IgD-negative memory B cell (primary cell): Measurements from ENCODE around the gene LNPEP. TPM values are rescaled to one million over a fixed set of nuclear protein-coding genes. Genes with fewer than 3 reads are reported as not detected.

Experiments
- H3K27ac Mint-ChIP-seq, 3 donors: one replicate each; pipeline ENCODE4 v1.8.0; 2020 to 2022; ENCODE audit warnings: mild to moderate bottlenecking in 3 of 3, mixed read lengths in 3 of 3, moderate library complexity in 1 of 3
- H3K27me3 Mint-ChIP-seq: one replicate; pipeline ENCODE4 v1.8.0; 2021; ENCODE audit warnings: mixed read lengths
- H3K36me3 Mint-ChIP-seq: one replicate; pipeline ENCODE4 v1.8.0; 2020; ENCODE audit warnings: mild to moderate bottlenecking, mixed read lengths
- H3K4me1 Mint-ChIP-seq, 3 donors: one replicate each; pipeline ENCODE4 v1.8.0; 2020 to 2022; ENCODE audit warnings: mixed read lengths in 3 of 3, mild to moderate bottlenecking in 1 of 3
- H3K4me3 Mint-ChIP-seq, 4 donors: one replicate each; pipeline ENCODE4 v1.8.0; 2020 to 2022; ENCODE audit warnings: mild to moderate bottlenecking in 4 of 4, mixed read lengths in 4 of 4, moderate library complexity in 3 of 4
- H3K9me3 Mint-ChIP-seq, 3 donors: one replicate each; pipeline ENCODE4 v1.8.0; 2020 to 2021; ENCODE audit warnings: mixed read lengths in 3 of 3, mild to moderate bottlenecking in 1 of 3
- polyA plus RNA-seq: library from polyadenylated mRNA; unstranded; fragments of 300-500 nt; fragmentation: Illumina TruSeq; gene quantifications from one replicate; pipeline ENCODE4 v1.2.3, GENCODE V29; 2021

Gene LNPEP
- 20.1 TPM for polyA plus RNA-seq

GRCh38 chr5:96935559-96936430 lies at the start of gene LNPEP:
LNPEP (plus strand) TSS chr5:96936080; CDS start chr5:96936156, 76 bp downstream.
- Mint-ChIP-seq H3K9me3 (no peaks in the 10 kb centered on the region), H3K4me3 (peak within 1 kb of the TSS; percentile 91 to 94 (median 94)), H3K4me1 (peaks cover 37 to 56% (median 55%) of the 10 kb centered on the region in 3 donors), H3K27ac (peak within 1 kb of the TSS; percentile 97 to 99 (median 97)), H3K36me3 (no peaks in the 10 kb centered on the region), H3K27me3 (no peaks in the 10 kb centered on the region)

DNA sequence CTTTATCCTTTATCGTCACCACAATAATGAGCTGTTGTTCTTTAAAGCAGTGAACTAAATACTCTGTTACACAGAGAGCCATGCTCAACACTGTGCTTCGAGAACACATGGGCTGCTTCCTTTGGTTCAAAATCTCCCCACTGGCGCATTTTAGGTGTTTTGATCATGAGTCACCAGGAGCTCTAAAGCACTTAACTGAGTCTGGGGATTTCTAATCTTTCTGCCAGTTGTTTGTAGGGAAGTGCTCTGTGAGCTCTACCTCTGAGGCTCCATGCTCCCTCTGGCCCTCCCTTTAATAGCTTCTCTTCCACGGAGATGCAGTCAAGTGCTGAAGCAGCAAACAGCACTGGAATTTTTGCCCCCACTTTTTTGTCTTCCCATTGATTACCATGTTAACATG lies 42.5 kb upstream of the LNPEP start:
- Mint-ChIP-seq H3K4me3 (no peak overlapping the region), H3K9me3 (no peaks in the 10 kb centered on the region), H3K36me3 (peaks cover 5% of the 10 kb centered on the region), H3K4me1 (peaks cover 20 to 25% (median 20%) of the 10 kb centered on the region in 3 donors), H3K27me3 (no peaks in the 10 kb centered on the region), H3K27ac (peak overlapping the region in 2 of 3 donors; percentile 63 to 64)

GRCh38 chr5:96896276-96896675 lies 39.6 kb upstream of the LNPEP start:
- peak overlapping the region; percentile 87 to 99 (median 99) for H3K27ac Mint-ChIP-seq
- H3K36me3 Mint-ChIP-seq, result peaks cover 7% of the 10 kb centered on the region
- H3K4me3 Mint-ChIP-seq, result peak overlapping the region; percentile 79 to 94 (median 86)
- H3K27me3 Mint-ChIP-seq, result no peaks in the 10 kb centered on the region
- no peaks in the 10 kb centered on the region for H3K9me3 Mint-ChIP-seq
- peaks cover 20 to 28% (median 22%) of the 10 kb centered on the region in 3 donors for H3K4me1 Mint-ChIP-seq

GRCh38 chr5:96896806-96897205 lies 39.1 kb upstream of the LNPEP start:
- Mint-ChIP-seq H3K4me1 (peaks cover 22 to 30% (median 25%) of the 10 kb centered on the region in 3 donors), H3K4me3 (peak overlapping the region; percentile 79 to 94 (median 86)), H3K27ac (peak overlapping the region; percentile 87 to 99 (median 99)), H3K27me3 (no peaks in the 10 kb centered on the region), H3K36me3 (peaks cover 8% of the 10 kb centered on the region), H3K9me3 (no peaks in the 10 kb centered on the region)

DNA sequence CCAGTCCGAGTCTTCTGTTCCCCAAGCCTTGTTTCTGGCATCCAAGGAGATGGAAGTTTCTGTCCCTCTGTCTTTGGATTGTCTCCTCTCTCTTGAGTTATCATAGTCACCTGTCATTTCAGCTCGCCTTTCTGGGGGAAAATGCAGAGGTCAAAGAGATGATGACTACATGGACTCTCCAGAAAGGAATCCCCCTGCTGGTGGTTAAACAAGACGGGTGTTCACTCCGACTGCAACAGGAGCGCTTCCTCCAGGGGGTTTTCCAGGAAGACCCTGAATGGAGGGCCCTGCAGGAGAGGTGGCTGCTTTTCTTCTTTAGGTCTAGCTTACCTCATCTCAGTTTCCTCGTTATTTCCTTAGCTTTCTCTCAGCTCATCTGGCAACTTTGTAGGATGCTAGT lies 34.5 kb upstream of the LNPEP start:
- Mint-ChIP-seq H3K27me3 (no peaks in the 10 kb centered on the region), H3K36me3 (peaks cover 8% of the 10 kb centered on the region), H3K4me3 (no peak overlapping the region)

DNA sequence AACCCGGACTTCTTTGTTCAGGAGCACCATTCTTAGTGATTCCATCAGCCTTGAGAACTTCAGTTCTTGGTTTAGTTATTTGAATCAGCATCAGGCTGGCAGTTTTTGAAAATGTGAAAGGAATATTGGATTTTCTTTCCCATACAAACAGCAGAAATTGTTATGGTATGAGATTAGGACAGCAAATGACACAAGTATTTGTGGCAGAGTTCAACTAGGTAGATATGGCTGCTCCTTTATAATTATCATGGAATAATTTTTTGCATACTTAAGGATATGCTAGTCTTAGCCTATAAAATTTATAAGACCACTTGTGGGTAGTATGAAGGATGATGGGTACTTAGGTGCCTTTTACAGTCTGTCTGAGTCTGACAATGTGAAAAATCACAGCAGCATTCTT lies 34.0 kb upstream of the LNPEP start:
- Mint-ChIP-seq H3K27me3 (no peaks in the 10 kb centered on the region), H3K4me1 (peaks cover 14 to 17% (median 16%) of the 10 kb centered on the region in 3 donors), H3K27ac (peak overlapping the region in 1 of 3 donors; percentile 35), H3K36me3 (peaks cover 8% of the 10 kb centered on the region), H3K9me3 (no peaks in the 10 kb centered on the region), H3K4me3 (no peak overlapping the region)

More for the DNA sequence above, 34.5 kb upstream of the LNPEP start:
- H3K9me3 Mint-ChIP-seq, result no peaks in the 10 kb centered on the region
- H3K4me1 Mint-ChIP-seq, result peaks cover 17 to 20% (median 19%) of the 10 kb centered on the region in 3 donors
- H3K27ac Mint-ChIP-seq, result peak overlapping the region in 1 of 3 donors; percentile 35

- H3K4me1 Mint-ChIP-seq, result peaks cover 8 to 11% (median 9%) of the 10 kb centered on the region in 3 donors
- peaks cover 8% of the 10 kb centered on the region for H3K36me3 Mint-ChIP-seq
- no peaks in the 10 kb centered on the region for H3K9me3 Mint-ChIP-seq
- H3K27ac Mint-ChIP-seq, result no peak overlapping the region
- H3K4me3 Mint-ChIP-seq, result no peak overlapping the region
- no peaks in the 10 kb centered on the region for H3K27me3 Mint-ChIP-seq
Observed at GRCh38 chr5:96902876-96903275, 33.0 kb upstream of the LNPEP start.

DNA sequence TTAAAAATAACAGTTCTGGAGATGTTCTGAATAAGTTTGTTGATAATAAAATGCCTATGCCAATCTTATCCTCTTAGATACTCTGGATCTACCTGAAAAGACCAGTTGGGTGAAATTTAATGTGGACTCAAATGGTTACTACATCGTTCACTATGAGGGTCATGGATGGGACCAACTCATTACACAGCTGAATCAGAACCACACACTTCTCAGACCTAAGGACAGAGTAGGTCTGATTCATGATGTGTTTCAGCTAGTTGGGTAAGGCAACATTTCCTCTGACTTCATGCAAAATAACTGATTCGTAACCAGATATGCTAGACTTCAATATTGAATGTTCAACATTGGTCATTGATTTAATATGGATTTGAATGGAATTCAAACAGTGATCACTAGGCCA lies 32.6 kb upstream of the LNPEP start:
- Mint-ChIP-seq H3K36me3 (peaks cover 8% of the 10 kb centered on the region), H3K27ac (no peak overlapping the region), H3K4me3 (no peak overlapping the region)

DNA sequence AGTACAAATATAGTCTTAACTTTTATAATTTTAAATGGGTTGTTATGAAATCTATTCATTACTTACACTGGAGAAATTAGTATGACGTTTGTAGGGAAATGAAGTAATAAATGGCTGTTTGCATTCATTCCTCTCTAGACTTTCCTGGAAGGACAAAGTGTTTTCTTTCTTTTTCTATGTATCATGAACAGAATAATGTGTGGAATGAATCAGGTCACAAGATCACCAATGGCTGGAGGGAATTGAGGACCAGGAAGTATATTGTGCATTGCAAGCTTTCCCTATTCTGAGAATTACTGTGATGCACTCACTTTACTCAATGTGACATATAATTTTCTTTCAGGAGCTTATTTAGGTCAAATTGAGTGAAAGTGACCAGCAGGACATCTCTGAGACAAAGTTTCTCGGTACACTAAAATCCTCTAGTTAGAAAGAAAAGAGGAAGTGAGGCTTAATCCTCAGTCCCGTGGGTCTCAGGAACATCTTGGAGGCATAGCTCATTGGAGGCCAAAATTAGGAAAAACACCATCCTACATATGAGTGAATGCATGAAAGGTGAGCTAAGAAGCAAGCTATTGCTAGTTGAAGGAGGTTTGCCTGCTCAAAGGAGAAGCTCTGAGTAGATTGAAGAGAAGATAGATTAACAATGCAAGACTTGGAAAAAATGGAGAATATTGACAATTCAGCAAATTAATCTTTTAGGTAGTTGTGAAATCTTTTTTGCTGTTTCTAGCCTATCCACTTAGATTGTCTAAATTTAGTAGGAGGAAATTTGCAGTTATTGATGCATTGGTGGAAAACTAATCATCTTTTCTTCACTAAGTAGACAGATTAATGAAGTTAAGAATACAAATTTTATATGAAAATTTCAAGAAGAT lies 31.6 kb upstream of the LNPEP start:
- H3K4me3 Mint-ChIP-seq, result no peak overlapping the region
- H3K27ac Mint-ChIP-seq, result peak overlapping the region in 1 of 3 donors; percentile 53
- peaks cover 8% of the 10 kb centered on the region for H3K36me3 Mint-ChIP-seq
- H3K27me3 Mint-ChIP-seq, result no peaks in the 10 kb centered on the region
- no peaks in the 10 kb centered on the region for H3K9me3 Mint-ChIP-seq
- H3K4me1 Mint-ChIP-seq, result peaks cover 4 to 9% (median 9%) of the 10 kb centered on the region in 3 donors

More for the DNA sequence above, 32.6 kb upstream of the LNPEP start:
- no peaks in the 10 kb centered on the region for H3K9me3 Mint-ChIP-seq
- H3K4me1 Mint-ChIP-seq, result peaks cover 8 to 11% (median 9%) of the 10 kb centered on the region in 3 donors
- H3K27me3 Mint-ChIP-seq, result no peaks in the 10 kb centered on the region

- H3K27ac Mint-ChIP-seq, result no peak overlapping the region
- peaks cover 4 to 9% (median 9%) of the 10 kb centered on the region in 3 donors for H3K4me1 Mint-ChIP-seq
- H3K4me3 Mint-ChIP-seq, result peak overlapping the region in 1 of 4 donors; percentile 28
- peaks cover 10% of the 10 kb centered on the region for H3K36me3 Mint-ChIP-seq
- H3K9me3 Mint-ChIP-seq, result no peaks in the 10 kb centered on the region
- no peaks in the 10 kb centered on the region for H3K27me3 Mint-ChIP-seq
Observed at GRCh38 chr5:96905864-96906263, 30.0 kb upstream of the LNPEP start.

DNA sequence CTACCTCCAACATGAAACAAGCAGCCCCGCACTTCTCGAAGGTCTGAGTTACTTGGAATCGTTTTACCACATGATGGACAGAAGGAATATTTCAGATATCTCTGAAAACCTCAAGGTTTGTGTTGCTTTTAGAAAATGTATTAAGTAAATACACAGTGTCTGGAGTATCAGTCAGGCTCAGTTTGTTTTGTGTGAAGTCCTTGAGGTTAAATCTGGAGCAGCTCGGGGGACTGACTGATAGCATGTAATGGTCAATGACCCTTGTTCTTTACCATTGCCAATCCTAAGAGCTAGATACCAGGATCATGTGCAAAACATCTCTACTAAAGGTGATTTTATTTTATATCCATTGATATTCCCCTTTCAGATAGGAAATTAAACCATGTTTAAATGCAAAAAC lies 26.9 kb upstream of the LNPEP start:
- Mint-ChIP-seq H3K4me3 (no peak overlapping the region), H3K9me3 (no peaks in the 10 kb centered on the region), H3K36me3 (peaks cover 4% of the 10 kb centered on the region), H3K27me3 (no peaks in the 10 kb centered on the region), H3K4me1 (peaks cover 1 to 6% (median 5%) of the 10 kb centered on the region in 3 donors), H3K27ac (no peak overlapping the region)

DNA sequence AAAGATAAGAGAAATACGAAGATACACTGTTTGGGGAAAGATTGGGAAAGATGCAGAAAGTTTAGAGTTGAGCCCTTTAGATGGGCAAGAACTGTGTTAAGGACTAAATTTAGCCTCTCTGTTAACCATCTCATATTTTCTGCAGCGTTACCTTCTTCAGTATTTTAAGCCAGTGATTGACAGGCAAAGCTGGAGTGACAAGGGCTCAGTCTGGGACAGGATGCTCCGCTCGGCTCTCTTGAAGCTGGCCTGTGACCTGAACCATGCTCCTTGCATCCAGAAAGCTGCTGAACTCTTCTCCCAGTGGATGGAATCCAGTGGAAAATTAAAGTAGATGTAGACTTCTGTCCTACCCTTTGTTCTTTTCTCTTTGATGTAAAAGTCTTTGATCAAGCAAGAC lies 26.4 kb upstream of the LNPEP start:
- Mint-ChIP-seq H3K4me3 (no peak overlapping the region), H3K9me3 (no peaks in the 10 kb centered on the region), H3K27me3 (no peaks in the 10 kb centered on the region), H3K27ac (no peak overlapping the region), H3K36me3 (peaks cover 7% of the 10 kb centered on the region), H3K4me1 (peaks cover 4 to 5% (median 5%) of the 10 kb centered on the region in 3 donors)

- Mint-ChIP-seq H3K27me3 (no peaks in the 10 kb centered on the region), H3K36me3 (peaks cover 5% of the 10 kb centered on the region), H3K27ac (no peak overlapping the region), H3K4me3 (no peak overlapping the region), H3K9me3 (no peaks in the 10 kb centered on the region), H3K4me1 (peaks cover 1 to 7% (median 3%) of the 10 kb centered on the region in 3 donors)
Observed at GRCh38 chr5:96911139-96911538, 24.7 kb upstream of the LNPEP start.

DNA sequence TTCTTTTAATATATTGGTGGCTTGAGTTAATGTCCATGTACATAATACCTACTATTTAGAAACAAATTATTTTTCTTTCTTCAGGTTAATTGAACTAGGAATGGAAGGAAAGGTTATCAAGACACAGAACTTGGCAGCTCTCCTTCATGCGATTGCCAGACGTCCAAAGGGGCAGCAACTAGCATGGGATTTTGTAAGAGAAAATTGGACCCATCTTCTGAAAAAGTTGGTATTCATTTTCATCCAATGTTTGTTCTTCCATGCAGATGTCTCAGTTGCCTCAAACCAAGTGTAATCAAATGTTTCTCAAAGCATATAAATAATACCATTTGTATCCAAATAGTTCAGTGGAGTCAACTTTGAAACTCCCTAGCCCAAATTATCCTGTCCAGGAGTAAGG lies 22.6 kb upstream of the LNPEP start:
- H3K4me1 Mint-ChIP-seq, result peaks cover 1 to 7% (median 3%) of the 10 kb centered on the region in 3 donors
- peaks cover 9% of the 10 kb centered on the region for H3K36me3 Mint-ChIP-seq
- H3K27ac Mint-ChIP-seq, result no peak overlapping the region
- no peaks in the 10 kb centered on the region for H3K27me3 Mint-ChIP-seq
- no peak overlapping the region for H3K4me3 Mint-ChIP-seq
- H3K9me3 Mint-ChIP-seq, result no peaks in the 10 kb centered on the region

- Mint-ChIP-seq H3K27ac (peak overlapping the region in 1 of 3 donors; percentile 23), H3K4me1 (peaks cover 25 to 40% (median 30%) of the 10 kb centered on the region in 3 donors), H3K9me3 (no peaks in the 10 kb centered on the region), H3K27me3 (no peaks in the 10 kb centered on the region), H3K36me3 (peaks cover 5% of the 10 kb centered on the region), H3K4me3 (peak overlapping the region in 1 of 4 donors; percentile 12)
Observed at GRCh38 chr5:96919754-96920197, 16.1 kb upstream of the LNPEP start.
